Raji (cell line): ENCODE data around the gene OTULINL.

ENCODE experiments used
- POLR2A ChIP-seq: IDR thresholded peaks from 2 replicates; pipeline ENCODE4 v1.6.1; 2011; ENCODE audit warnings: low read depth, low read length, control low read depth; ENCODE audit not compliant: insufficient read depth

The OTULINL gene

DNA sequence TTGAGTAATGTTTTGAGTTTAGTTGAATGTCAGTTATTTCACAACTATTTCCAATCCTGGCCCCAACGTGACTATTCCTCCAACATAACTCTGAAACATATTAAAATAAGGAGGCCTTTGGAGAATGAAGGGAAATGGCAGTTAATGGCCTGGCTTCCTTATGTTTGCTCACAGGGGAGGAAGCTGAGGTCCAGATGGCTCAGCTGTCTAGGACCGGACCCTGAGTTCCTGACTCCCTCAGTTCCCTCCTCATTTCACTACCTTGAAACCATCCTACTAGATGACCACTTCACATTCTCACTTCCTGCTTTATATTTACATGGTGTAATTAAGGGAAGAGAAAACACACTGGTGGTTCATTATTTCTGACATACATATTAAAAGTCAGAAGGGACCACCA is 6.6 kb downstream of the OTULINL start:
- no peak for TF ChIP-seq POLR2A

DNA sequence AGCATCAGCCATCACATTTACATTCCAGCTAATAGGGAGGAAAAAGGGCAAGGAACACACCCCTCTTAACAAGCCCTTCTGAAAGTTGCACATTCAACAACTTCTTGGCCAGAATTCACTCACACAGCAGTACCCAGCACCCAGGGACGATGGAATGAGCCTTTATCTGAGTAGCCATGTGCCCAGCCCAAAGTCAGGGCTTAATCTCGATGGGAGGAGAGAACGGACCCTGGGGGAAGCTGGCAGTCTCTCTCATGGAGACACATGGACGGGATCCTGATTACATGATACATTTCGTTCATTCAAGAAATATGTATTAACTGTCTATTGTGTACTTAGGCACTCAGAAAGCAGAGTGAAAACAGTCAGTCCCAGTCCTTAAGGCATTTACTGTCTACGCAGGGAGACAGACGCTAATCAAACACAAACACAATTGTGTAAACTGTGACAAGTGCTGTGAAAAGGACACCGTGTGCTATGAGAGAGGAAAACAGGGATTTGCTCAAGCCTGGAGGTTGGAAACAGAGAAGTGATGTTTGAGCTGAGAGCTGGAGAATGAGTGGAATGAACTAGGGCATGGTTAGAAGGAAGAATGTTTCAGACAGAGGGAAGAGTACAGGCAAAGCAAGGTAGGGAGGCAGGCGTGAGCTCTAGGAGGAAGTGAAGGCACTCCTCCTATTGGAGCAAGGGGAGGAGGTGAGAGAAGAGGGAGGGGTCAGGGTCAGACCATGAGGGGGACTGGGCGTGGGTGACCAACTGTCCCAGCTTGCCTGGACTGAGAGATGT is 7.4 kb downstream of the OTULINL start:
- TF ChIP-seq POLR2A, result no peak

DNA sequence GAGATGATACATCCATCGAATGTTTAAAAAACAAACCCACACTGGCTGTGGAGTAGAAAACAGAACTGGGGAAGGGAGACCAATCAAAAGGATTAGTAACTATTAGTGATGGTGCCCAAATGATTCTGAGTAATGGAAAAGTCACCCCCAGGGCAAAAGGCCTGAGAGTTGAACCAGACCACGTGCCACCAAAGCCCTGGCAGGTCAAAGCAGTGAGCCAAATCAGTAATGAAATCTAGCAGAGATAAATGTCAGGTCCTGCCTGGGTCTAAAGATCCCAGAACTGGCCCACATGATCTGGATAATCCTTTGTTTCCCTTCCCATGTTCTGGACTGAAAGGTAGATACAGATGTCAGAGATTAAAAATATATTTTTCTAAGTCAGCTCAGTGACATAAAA is 9.4 kb downstream of the OTULINL start:
- TF ChIP-seq POLR2A, result no peak

DNA sequence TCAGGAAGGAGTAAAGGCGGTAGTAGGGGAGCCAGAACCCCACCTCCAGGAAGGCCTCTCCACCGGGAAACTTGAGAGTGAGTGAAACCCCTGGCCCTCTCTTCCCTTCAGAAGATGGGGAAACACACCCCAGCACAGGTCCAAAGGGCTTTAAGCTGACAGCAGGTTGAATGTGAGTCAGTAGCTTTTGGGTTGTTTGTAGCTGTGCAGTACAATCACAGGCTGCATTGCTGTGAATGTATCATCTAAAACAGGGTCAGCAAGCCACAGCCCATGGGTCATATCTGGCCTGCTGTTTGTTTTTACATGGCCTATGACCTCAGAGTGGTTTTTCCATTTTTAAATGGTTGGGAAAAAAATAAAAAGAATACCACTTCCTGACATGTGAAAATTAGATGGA is 10.0 kb downstream of the OTULINL start:
- no peak for TF ChIP-seq POLR2A

DNA sequence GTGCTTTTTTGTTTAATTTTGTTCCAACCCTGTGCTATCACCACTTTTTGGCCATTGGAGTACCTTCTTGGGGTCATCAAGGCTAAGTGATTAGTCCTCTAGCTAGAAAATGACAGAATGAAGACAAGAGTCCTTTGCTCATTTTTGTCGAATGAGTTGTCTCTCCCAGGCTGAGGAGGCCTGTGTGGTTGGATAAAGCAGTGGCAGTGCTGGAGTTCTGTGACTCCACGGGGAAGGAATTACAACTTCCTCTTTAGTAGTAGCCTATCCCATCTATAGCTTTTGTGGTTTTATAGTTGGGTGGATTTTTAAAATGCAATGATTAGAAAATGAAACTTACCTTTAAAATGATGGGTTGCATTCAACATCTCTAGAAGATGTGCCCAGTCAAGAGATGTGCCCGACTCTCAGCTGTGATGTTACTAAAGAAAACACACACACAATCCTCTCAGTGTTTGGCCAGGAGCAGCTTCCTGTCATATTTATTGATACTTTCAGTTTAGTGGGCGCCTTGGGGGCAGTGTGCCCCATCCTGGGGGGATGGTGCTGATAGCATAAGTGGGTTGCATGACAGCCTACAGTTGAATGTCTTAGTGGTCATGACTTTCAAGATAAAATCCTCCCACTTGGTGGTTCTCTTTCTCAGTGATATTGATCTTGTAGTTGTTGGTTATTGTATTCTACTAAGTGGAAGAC is 11.9 kb downstream of the OTULINL start:
- TF ChIP-seq POLR2A, result no peak

DNA sequence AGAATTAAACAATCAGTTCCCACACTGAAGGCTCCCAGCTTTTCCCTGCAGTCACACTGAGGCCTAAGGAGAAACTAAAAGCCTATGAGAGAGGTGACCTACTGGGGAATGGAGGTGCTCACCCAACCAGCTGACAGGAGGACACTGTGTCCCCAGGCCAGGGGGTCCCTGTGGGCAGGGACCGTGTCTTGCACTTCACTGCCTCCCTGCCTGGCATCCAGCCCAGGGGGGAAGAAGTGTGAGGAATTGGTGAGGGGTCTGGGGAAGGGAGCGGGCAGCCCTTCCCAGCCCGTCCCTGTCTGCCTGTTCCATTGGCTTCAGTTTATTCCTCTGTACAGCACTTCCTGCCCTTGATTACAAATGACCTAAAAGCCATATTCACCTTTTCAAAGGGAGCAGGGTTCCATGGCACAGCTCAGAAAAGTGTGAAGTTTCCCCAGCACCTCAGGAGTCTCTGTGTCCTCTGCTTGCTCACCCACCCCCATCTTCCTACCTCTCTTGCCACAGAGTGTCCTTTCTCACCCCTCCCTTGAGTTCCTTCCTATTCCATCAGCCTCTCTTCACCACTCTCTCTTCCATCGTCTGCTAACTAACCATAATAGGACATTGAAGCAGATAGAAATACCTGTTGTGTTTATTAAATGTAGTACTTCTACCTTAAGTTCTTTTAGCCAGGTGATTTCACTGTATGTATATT is 12.9 kb downstream of the OTULINL start:
- TF ChIP-seq POLR2A, result no peak

DNA sequence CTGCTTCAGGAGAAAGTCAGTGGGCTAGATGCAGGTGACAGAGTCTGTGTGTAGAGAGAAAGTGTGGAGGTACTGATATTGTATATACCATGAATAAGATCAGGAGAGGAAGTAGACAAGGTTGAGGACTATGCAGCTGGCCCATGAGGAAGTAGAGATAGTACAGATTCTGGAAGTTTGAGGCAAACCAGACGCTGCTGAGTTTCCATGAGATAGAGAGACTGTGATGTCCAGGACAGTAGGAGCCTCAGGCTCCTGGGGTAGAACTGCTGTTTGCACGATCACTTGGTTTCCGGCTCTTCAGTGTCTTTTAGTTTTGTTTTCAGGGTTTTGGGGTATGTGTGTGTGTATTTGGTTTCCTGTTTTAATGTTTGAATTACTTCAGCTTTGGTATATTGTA is 13.6 kb downstream of the OTULINL start:
- TF ChIP-seq POLR2A, result no peak

DNA sequence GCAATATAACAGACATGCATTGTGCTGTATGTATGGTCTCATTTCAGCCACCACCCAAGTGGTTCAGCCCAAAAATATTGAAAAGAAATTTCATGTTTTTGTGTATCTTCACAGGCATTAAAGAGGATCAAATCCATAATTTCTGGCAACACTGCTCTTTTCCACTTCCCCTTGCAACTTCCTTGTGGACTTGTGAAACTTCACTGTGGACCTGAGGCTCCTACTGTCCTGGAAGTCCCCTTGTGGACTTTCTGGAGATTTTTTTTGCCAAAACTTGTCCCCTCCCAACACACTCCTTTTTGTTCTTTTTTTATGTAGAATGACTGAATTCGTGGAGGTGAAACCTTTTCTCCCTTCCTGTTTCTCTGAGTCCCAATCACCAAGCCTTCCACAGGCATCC is 14.3 kb downstream of the OTULINL start:
- no peak for TF ChIP-seq POLR2A

DNA sequence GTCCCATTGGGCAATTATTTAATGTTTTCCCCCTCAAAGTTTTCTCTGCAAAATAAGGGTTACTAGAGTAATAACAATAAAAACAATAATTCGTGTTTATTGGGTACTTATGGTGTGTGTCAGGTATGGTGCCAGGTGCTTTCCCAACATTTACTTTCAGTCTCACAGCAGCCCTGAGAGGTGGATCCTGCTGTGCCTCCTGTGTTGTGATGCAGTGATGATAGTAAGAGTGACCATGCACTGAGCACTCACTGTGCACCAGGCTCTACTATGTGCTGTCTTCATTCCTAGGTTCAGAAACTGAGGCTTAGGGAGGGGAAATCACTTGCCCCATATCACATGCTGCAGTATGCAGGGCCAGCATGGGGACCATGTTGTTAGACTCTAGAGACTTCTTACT is 15.5 kb downstream of the OTULINL start:
- no peak for TF ChIP-seq POLR2A

DNA sequence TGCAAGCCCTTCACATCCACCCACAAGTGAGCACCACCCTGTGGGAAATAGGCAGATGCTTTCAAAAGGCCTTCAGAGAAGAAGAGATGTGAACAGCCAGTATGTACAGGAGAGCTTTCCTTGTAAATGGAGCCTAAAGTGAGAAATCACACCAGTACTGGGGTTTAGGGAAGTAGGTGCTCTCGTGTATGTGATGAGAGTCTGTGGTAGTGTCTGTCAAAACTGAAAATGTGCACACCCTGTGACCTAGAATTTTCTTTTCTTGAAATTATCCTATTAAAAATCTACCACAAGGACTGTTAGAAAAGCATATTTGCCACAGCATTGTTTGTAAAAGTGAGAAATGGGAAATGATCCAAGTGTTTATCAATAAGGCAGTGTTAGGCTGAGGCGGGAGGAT is 16.6 kb downstream of the OTULINL start:
- no peak for TF ChIP-seq POLR2A

DNA sequence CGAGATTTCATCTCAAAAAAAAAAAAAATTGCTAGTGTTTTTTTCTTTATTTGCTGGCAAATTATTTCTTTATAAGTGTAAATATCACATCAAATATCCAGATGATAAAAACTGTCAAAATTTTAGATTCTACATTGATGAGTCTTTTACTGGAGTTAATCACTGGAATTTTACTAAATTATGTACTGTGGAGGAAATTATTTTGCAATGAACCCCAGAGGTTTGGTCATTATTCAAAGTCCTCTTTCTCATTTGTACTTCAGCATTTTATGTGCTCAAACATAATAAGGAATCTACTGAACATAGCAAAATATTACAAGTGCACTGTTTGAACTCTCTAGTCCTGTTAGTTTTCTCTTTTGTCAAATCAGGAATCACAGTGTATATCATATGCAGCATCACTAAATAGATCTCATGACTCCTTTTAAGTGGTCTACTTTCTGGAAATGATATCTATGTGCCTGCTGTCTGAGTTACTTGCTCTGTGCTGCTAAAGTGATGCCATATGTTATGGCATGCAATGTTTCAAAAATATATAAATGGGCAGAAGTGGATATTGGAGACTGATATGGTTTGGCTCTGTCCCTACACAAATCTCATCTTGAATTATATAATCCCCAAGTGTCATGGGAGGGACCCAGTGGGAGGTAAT is 18.0 kb downstream of the OTULINL start:
- TF ChIP-seq POLR2A, result no peak

DNA sequence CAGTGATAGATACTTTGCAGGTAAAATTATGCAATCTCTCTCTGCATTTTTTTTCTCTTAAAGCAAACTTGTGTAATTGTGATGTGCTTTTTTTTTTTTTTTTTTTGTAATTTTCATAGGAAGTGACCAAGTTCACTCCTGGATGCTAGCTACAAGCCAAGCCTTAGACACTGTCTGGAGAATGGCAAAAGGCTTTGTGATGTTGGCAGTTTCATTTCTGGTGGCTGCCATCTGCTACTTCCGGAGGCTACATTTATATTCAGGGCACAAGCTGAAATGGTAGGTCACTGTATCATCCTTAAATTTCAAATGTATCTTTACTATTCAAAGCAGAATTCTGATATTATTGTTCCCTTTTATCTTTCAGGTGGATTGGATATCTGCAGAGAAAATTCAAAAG is 19.3 kb downstream of the OTULINL start:
- TF ChIP-seq POLR2A, result no peak

DNA sequence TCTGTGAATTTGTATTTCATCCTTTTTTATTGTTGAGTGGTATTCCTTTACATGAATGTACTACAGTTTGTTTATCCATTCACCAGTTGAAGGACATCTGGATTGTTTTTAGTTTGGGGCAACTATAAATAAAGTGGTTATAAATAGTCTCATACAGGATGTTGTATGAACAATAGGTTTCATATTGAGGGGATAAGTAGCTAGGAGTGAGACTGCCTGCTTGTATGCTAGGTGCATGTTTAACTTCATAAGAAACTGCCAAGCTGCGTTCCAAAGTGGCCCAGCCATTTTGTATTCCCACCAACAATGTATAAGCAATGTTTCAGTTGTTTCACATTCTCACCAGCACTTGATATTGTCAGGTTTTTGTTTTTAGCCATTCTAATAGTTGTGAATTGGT is 21.5 kb downstream of the OTULINL start:
- TF ChIP-seq POLR2A, result no peak

DNA sequence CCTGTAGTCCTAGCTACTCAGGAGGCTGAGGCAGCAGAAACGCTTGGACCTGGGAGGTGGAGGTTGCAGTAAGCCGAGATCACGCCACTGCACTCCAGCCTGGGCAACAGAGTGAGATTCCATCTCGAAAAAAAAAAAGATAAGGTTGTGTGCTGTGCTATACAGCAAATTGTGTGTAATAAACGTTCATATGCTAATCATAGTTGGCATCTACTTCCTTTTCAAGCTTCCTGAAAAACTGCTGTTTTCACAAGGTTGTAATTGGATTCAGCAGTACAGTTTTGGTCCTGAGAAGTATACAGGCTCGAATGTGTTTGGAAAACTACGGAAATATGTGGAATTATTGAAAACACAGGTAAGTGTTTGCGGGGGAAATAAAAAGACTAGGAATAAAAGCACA is 25.5 kb downstream of the OTULINL start:
- no peak for TF ChIP-seq POLR2A

DNA sequence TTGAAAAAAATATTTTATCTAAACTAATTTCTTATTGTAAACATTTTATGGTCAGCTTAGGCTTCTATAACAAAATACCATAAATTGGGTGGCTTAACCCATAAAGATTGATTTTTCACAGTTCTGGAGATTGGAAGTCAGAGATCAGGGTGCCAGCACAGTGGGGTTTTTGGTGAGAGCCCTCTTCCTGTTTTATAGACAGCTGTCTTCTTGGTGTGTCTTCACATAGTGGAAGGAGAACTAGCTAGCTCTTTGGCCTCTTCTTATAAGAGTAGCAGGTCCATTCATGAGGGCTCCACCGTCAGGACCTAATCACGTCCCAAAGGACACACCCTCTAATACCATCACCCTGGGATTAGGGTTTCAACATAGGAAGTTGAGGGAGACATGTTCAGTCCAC is 26.6 kb downstream of the OTULINL start:
- TF ChIP-seq POLR2A, result no peak
